Endothelial cell of umbilical vein (primary cell): ENCODE measurements around the gene ZKSCAN2. TPM values are rescaled to one million over a fixed set of nuclear protein-coding genes. Genes with fewer than 3 reads are reported as not detected.

Source experiments
- BruUV-seq: library from RNA; stranded (reverse); fragments of 400-500 nt; replicated peaks from 2 replicates; lab custom pipeline; 2021; lab: Mats Ljungman, UMichigan
- CTCF ChIA-PET: fragments of 300-600, 350-600 bp; sonication (Branson Sonifier 250); formaldehyde crosslinking; loops from one replicate; lab custom pipeline; 2021; ENCODE audit warnings: antibody characterized with exemption, inconsistent platforms; lab: Charles Lee
- POLR2A ChIA-PET: fragments of 300-600, 350-600 bp; sonication (Branson Sonifier 250); formaldehyde crosslinking; loops from one replicate; lab custom pipeline; 2021; ENCODE audit warnings: antibody characterized with exemption, inconsistent platforms; lab: Charles Lee
- DNase-seq: peaks from one replicate; pipeline ENCODE4 v3.0.0-alpha.2; 2011; ENCODE audit warnings: low read depth, low spot score
- FAIRE-seq: peaks from 2 replicates; lab custom pipeline; 2011; peaks lifted over from hg19 to GRCh38; lab: Jason Lieb, UNC
- H2AFZ ChIP-seq: 2 replicates; pipeline ENCODE4 v1.6.0; 2012; ENCODE audit warnings: low read depth, low read length, control low read depth, inconsistent platforms
- H3K27ac ChIP-seq: 2 replicates; pipeline ENCODE4 v1.5.1; 2011; ENCODE audit warnings: low read depth, mild to moderate bottlenecking, control low read depth, low read length, moderate library complexity; ENCODE audit not compliant: insufficient read depth
- H3K27me3 ChIP-seq, 2 experiments: 2 replicates each; pipeline versions ENCODE4 v1.6.0 to v1.6.1; 2011; ENCODE audit warnings: low read length in 2 of 2, mixed read lengths in 1 of 2; ENCODE audit not compliant: control insufficient read depth in 2 of 2, insufficient read depth in 2 of 2
- H3K36me3 ChIP-seq, 2 experiments: 2 replicates in 1 of 2; 3 replicates in 1 of 2; pipeline ENCODE4 v1.5.1; 2011; ENCODE audit warnings: low read length in 2 of 2, mild to moderate bottlenecking in 1 of 2, moderate library complexity in 1 of 2; ENCODE audit not compliant: control insufficient read depth in 2 of 2, insufficient read depth in 2 of 2; ENCODE audit errors: extremely low read depth in 1 of 2
- H3K4me1 ChIP-seq: 3 replicates; pipeline ENCODE4 v1.5.1; 2011; ENCODE audit warnings: mild to moderate bottlenecking, low read length; ENCODE audit not compliant: control insufficient read depth, insufficient read depth; ENCODE audit errors: extremely low read depth
- H3K4me2 ChIP-seq: 2 replicates; pipeline ENCODE4 v1.6.1; 2011; ENCODE audit warnings: low read length, control low read depth, mixed read lengths; ENCODE audit not compliant: insufficient read depth
- H3K4me3 ChIP-seq, 3 experiments: fragments of 200-600 bp in 1 of 3; sonication (generic), shearing (Covaris generic) in 1 of 3; replicated peaks in 1 of 3; 2 replicates each; pipeline ENCODE4 v1.5.1; 2011 to 2016; ENCODE audit warnings: control low read depth in 3 of 3, low read length in 3 of 3, mild to moderate bottlenecking in 2 of 3, inconsistent platforms in 1 of 3, low read depth in 1 of 3, moderate library complexity in 1 of 3; ENCODE audit not compliant: insufficient read depth in 1 of 3
- H3K79me2 ChIP-seq: 2 replicates; pipeline ENCODE4 v1.6.0; 2012; ENCODE audit warnings: low read length, inconsistent platforms; ENCODE audit not compliant: control insufficient read depth, insufficient read depth
- H3K9ac ChIP-seq: replicated peaks from 2 replicates; pipeline ENCODE3; 2011; ENCODE audit warnings: low read length, control low read depth; ENCODE audit not compliant: insufficient read depth; ENCODE audit errors: extremely low read depth
- H3K9me1 ChIP-seq: replicated peaks from 3 replicates; pipeline ENCODE4 v1.6.0; 2011; ENCODE audit warnings: mild to moderate bottlenecking, low read length; ENCODE audit not compliant: control insufficient read depth, insufficient read depth; ENCODE audit errors: extremely low read depth
- H3K9me3 ChIP-seq: replicated peaks from 2 replicates; pipeline ENCODE4 v1.5.1; 2012; ENCODE audit warnings: low read length, inconsistent platforms; ENCODE audit not compliant: control insufficient read depth, insufficient read depth
- H4K20me1 ChIP-seq: replicated peaks from 2 replicates; pipeline ENCODE3; 2011; ENCODE audit warnings: mild to moderate bottlenecking, low read length; ENCODE audit not compliant: control insufficient read depth, insufficient read depth; ENCODE audit errors: extremely low read depth
- EZH2 ChIP-seq: IDR thresholded peaks from 2 replicates; pipeline ENCODE4 v1.6.1; 2012; ENCODE audit warnings: borderline replicate concordance, low read depth, mild to moderate bottlenecking, moderate library complexity, low read length, inconsistent platforms; ENCODE audit not compliant: severe bottlenecking
- FOS ChIP-seq: IDR thresholded peaks from 2 replicates; pipeline ENCODE4 v1.6.1; 2011; ENCODE audit warnings: mild to moderate bottlenecking, low read length, moderate library complexity, borderline replicate concordance; ENCODE audit not compliant: insufficient read depth
- GATA2 ChIP-seq: IDR thresholded peaks from 2 replicates; pipeline ENCODE4 v1.7.0; 2011; ENCODE audit warnings: low read depth, mild to moderate bottlenecking, moderate library complexity, mixed read lengths, low read length; ENCODE audit not compliant: insufficient read length, insufficient read depth
- JUN ChIP-seq: IDR thresholded peaks from 2 replicates; pipeline ENCODE4 v1.6.1; 2011; ENCODE audit warnings: borderline replicate concordance, low read depth; ENCODE audit not compliant: insufficient read length, insufficient read depth
- MYC ChIP-seq: IDR thresholded peaks from one replicate; pipeline ENCODE4 v1.6.1; 2011; ENCODE audit warnings: mild to moderate bottlenecking, low read depth, low read length
- POLR2A ChIP-seq: IDR thresholded peaks from 2 replicates; pipeline ENCODE4 v1.6.1; 2012; ENCODE audit warnings: low read depth, mild to moderate bottlenecking, control low read depth, low read length
- POLR2AphosphoS5 ChIP-seq: IDR thresholded peaks from 2 replicates; pipeline ENCODE4 v1.6.1; 2012; ENCODE audit warnings: low read depth, mild to moderate bottlenecking, control low read depth, low read length, moderate library complexity; ENCODE audit not compliant: insufficient read depth
- dilution Hi-C: fragments of 300-500 bp; cut with MboI; formaldehyde crosslinking; loops from one replicate; pipeline ENCODE4 v1.15.0; 2019; ENCODE audit warnings: low sequenced_read_pairs; ENCODE audit not compliant: extremely low pct_ligation_motif_present
- intact Hi-C: fragments of 100-400 bp; cut with micrococcal nuclease; formaldehyde crosslinking; loops from one replicate; pipeline ENCODE4 v1.10.0; 2022
- polyA plus RNA-seq, 4 experiments: library from polyadenylated mRNA; depleted of rRNA in 3 of 4; stranded (reverse) in 3 of 4; unstranded in 1 of 4; fragments of >200 nt; gene quantifications; 2 replicates each; pipeline versions ENCODE4 v1.2.1 to v1.2.3, GENCODE V29; 2011 to 2012; ENCODE audit warnings: missing spikeins in 1 of 4
- total RNA-seq: library from RNA; stranded (reverse); gene quantifications from 2 replicates; pipeline ENCODE4 v1.2.3, GENCODE V29; 2021
- TF ChIP-seq, protein P1 (sequence below): IDR thresholded peaks from 2 replicates; pipeline ENCODE4 v1.6.1; 2011; ENCODE audit not compliant: insufficient read depth, insufficient read length
- TF ChIP-seq, protein P2 (sequence below), 2 donors: IDR thresholded peaks; 1 replicate in 1 of 2; 2 replicates in 1 of 2; pipeline ENCODE4 v1.5.1; 2011; ENCODE audit warnings: low read length in 2 of 2, mild to moderate bottlenecking in 2 of 2, moderate library complexity in 2 of 2, control low read depth in 1 of 2, inconsistent platforms in 1 of 2, low read depth in 1 of 2; ENCODE audit not compliant: insufficient read depth in 1 of 2; ENCODE audit errors: extremely low read depth in 1 of 2

ZKSCAN2 gene
- total and polyA plus RNA-seq, 2 donors (not counting 3 experiments of a cell fraction or from before 2014, with no cell fraction given), result 1.4 to 4.7 TPM

DNA sequence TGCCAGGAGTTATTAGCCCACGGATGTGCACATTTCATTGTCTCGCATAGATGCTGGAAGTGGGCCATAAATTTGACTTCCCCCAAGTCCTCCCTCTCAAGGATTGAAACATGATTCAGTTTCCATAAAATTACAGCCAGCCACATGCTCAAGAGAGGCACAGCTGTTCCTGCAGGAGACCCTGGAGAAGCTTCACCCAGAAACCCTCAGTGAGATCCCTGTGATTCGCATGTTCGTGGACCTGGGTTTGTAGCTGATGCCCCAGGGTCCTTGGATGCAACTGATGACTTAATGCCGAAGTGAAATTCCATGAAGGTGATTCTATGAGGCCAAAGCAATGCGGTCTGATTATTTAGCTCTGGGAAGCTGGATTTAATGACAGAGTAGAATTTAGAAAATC, 65.5 kb downstream of the ZKSCAN2 start:
- Histone ChIP-seq H3K4me1 (no peaks in the 10 kb centered on the region), H3K27me3 (no peaks in the 10 kb centered on the region), H3K79me2 (no peaks in the 10 kb centered on the region), H2AFZ (no peak overlapping the region), H3K9me3 (no peaks in the 10 kb centered on the region), H4K20me1 (no peaks in the 10 kb centered on the region), H3K36me3 (no peaks in the 10 kb centered on the region), H3K4me3 (no peak overlapping the region), H3K9ac (no peak overlapping the region), H3K4me2 (no peak overlapping the region), H3K27ac (no peak overlapping the region), H3K9me1 (no peaks in the 10 kb centered on the region)
- dilution Hi-C loops, result no loop called here
- FAIRE-seq (no peak), DNase-seq (no peak)
- intact Hi-C loops, result no loop called here
- no TSS peak for BruUV-seq
- TF ChIP-seq POLR2A (no peak), JUN (no peak), EZH2 (no peak), FOS (no peak), POLR2AphosphoS5 (no peak), GATA2 (no peak), MYC (no peak)
- TF ChIP-seq, protein P1, sequence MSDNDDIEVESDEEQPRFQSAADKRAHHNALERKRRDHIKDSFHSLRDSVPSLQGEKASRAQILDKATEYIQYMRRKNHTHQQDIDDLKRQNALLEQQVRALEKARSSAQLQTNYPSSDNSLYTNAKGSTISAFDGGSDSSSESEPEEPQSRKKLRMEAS, result no peak
- TF ChIP-seq, protein P2, sequence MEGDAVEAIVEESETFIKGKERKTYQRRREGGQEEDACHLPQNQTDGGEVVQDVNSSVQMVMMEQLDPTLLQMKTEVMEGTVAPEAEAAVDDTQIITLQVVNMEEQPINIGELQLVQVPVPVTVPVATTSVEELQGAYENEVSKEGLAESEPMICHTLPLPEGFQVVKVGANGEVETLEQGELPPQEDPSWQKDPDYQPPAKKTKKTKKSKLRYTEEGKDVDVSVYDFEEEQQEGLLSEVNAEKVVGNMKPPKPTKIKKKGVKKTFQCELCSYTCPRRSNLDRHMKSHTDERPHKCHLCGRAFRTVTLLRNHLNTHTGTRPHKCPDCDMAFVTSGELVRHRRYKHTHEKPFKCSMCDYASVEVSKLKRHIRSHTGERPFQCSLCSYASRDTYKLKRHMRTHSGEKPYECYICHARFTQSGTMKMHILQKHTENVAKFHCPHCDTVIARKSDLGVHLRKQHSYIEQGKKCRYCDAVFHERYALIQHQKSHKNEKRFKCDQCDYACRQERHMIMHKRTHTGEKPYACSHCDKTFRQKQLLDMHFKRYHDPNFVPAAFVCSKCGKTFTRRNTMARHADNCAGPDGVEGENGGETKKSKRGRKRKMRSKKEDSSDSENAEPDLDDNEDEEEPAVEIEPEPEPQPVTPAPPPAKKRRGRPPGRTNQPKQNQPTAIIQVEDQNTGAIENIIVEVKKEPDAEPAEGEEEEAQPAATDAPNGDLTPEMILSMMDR (IDR thresholded peaks at IDR 0.05; ENCODE audit: extremely low read depth in 1 of 2, insufficient read depth in 1 of 2, low read depth in 1 of 2, low read length in 2 of 2), result no peak
- POLR2A ChIA-PET, result no interaction called here
- CTCF ChIA-PET, result no interaction called here
